Measurements from ENCODE around the gene FBXO2. TPM values are rescaled to one million over a fixed set of nuclear protein-coding genes. Genes with fewer than 3 reads are reported as not detected.

Gene FBXO2
- total RNA-seq, 1 donor from 2014 or later: 5.6 TPM

GRCh38 chr1:11639372-11639771 lies 14.9 kb downstream of the FBXO2 start:
- Mint-ChIP-seq H3K27ac (no peak overlapping the region), H3K4me1 (ENCODE audit: low read depth) (no peaks in the 10 kb centered on the region), H3K27me3 (peaks cover 11% of the 10 kb centered on the region), H3K36me3 (ENCODE audit: insufficient read depth) (no peaks in the 10 kb centered on the region), H3K4me3 (ENCODE audit: low read depth) (no peak overlapping the region), H3K9me3 (ENCODE audit: low read depth) (no peaks in the 10 kb centered on the region)
- TF ChIP-seq CTCF (IDR thresholded peaks at IDR 0.05; ENCODE audit: unreplicated experiment): no peak
- no peak for DNase-seq (ENCODE audit: low spot score, unreplicated experiment)

- no peak overlapping the region for H3K27ac Mint-ChIP-seq
- no peaks in the 10 kb centered on the region for H3K9me3 Mint-ChIP-seq (ENCODE audit: low read depth)
- TF ChIP-seq CTCF (IDR thresholded peaks at IDR 0.05; ENCODE audit: unreplicated experiment): no peak
- H3K36me3 Mint-ChIP-seq (ENCODE audit: insufficient read depth): no peaks in the 10 kb centered on the region
- H3K27me3 Mint-ChIP-seq: peaks cover 7% of the 10 kb centered on the region
- no peak for DNase-seq (ENCODE audit: low spot score, unreplicated experiment)
- no peaks in the 10 kb centered on the region for H3K4me1 Mint-ChIP-seq (ENCODE audit: low read depth)
- H3K4me3 Mint-ChIP-seq (ENCODE audit: low read depth): no peak overlapping the region
Observed at GRCh38 chr1:11638121-11638520, 16.1 kb downstream of the FBXO2 start.

- H3K27me3 Mint-ChIP-seq: peaks cover 10% of the 10 kb centered on the region
Observed at GRCh38 chr1:11634365-11635192, 19.6 kb downstream of the FBXO2 start.

GRCh38 chr1:11629184-11630016 lies 24.8 kb downstream of the FBXO2 start:
- Mint-ChIP-seq H3K27ac (no peak overlapping the region), H3K4me1 (ENCODE audit: low read depth) (no peaks in the 10 kb centered on the region), H3K9me3 (ENCODE audit: low read depth) (no peaks in the 10 kb centered on the region), H3K4me3 (ENCODE audit: low read depth) (no peak overlapping the region), H3K36me3 (ENCODE audit: insufficient read depth) (no peaks in the 10 kb centered on the region), H3K27me3 (peaks cover 6% of the 10 kb centered on the region)
- TF ChIP-seq CTCF (IDR thresholded peaks at IDR 0.05; ENCODE audit: unreplicated experiment): no peak
- DNase-seq (ENCODE audit: low spot score, unreplicated experiment): no peak

More at GRCh38 chr1:11634365-11635192, 19.6 kb downstream of the FBXO2 start:
- Mint-ChIP-seq H3K36me3 (ENCODE audit: insufficient read depth) (no peaks in the 10 kb centered on the region), H3K9me3 (ENCODE audit: low read depth) (no peaks in the 10 kb centered on the region), H3K4me1 (ENCODE audit: low read depth) (no peaks in the 10 kb centered on the region), H3K27ac (no peak overlapping the region), H3K4me3 (ENCODE audit: low read depth) (no peak overlapping the region)
- no peak for DNase-seq (ENCODE audit: low spot score, unreplicated experiment)
- no peak for TF ChIP-seq CTCF (IDR thresholded peaks at IDR 0.05; ENCODE audit: unreplicated experiment)

- Mint-ChIP-seq H3K4me3 (ENCODE audit: low read depth) (no peak overlapping the region), H3K27ac (no peak overlapping the region), H3K9me3 (ENCODE audit: low read depth) (no peaks in the 10 kb centered on the region), H3K27me3 (peaks cover 6% of the 10 kb centered on the region), H3K4me1 (ENCODE audit: low read depth) (no peaks in the 10 kb centered on the region), H3K36me3 (ENCODE audit: insufficient read depth) (no peaks in the 10 kb centered on the region)
- DNase-seq (ENCODE audit: low spot score, unreplicated experiment): no peak
- no peak for TF ChIP-seq CTCF (IDR thresholded peaks at IDR 0.05; ENCODE audit: unreplicated experiment)
Observed at GRCh38 chr1:11628767-11629166, 25.5 kb downstream of the FBXO2 start.

Measured in progenitor cell of endocrine pancreas (in vitro differentiated cells).